ENCODE results near the gene PCNX2. TPM values are rescaled to one million over a fixed set of nuclear protein-coding genes. Genes with fewer than 3 reads are reported as not detected.

Gene PCNX2
- total RNA-seq, 1 experiment from 2014 or later: 15.3 TPM

DNA sequence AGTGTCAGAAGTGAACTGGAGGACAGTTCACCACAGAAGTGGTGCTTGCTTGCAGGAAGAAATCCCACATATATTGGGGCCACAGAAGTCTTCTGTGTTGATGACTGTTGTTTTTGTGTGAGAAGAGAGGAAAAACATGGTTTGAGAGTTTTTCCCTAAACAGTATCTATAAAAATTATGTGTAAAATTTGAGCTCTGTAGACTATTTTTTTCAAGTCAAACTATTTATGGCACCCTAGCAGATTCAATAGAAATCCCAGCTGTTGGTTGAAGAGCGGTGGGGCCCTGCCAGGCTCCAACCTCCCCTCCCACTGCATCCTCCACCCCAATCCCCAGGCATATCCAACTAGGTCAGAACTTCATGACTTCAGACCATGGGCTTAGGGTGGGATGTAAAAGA, 283.5 kb downstream of the PCNX2 start:
- H3K9ac ChIP-seq (ENCODE audit: low read length): no peak overlapping the region
- ChIA-PET CTCF (no interaction called here), POLR2A (no interaction called here), RAD21 (ENCODE audit: low non-redundant PET in 1 of 2, low total read pairs in 2 of 2, uncharacterized antibody in 2 of 2, unreplicated experiment in 2 of 2) (no interaction called here)
- ATAC-seq (no peak), DNase-seq (ENCODE audit: low read depth, low spot score) (no peak)
- no TSS peak for BruUV-seq (replicated peaks)
- H3K9me2 ChIP-seq (ENCODE audit: insufficient read depth): no peaks in the 10 kb centered on the region
- no peaks in the 10 kb centered on the region for H3K27me3 ChIP-seq (ENCODE audit: insufficient read depth, low read length)
- H3K4me3 ChIP-seq (replicated peaks in 1 of 2; ENCODE audit: low read depth in 1 of 2, low read length in 2 of 2): no peak overlapping the region
- no peaks in the 10 kb centered on the region for H3K79me2 ChIP-seq (ENCODE audit: insufficient read depth, low read length)
- TF ChIP-seq RAD21 (IDR thresholded peaks at IDR 0.05; ENCODE audit: low read depth): no peak
- intact Hi-C loops (cut with micrococcal nuclease): no loop called here
- no peak overlapping the region for H3K27ac ChIP-seq (ENCODE audit: low read depth, low read length)
- H4K20me1 ChIP-seq (ENCODE audit: insufficient read depth): no peaks in the 10 kb centered on the region
- H2AFZ ChIP-seq (ENCODE audit: low read depth, low read length, poor library complexity, severe bottlenecking): no peak overlapping the region
- no peaks in the 10 kb centered on the region for H3K4me1 ChIP-seq (ENCODE audit: control insufficient read depth in 1 of 2, insufficient read depth in 2 of 2, low read length in 2 of 2)
- H3K4me2 ChIP-seq (ENCODE audit: low read length): no peak overlapping the region
- H3K36me3 ChIP-seq (ENCODE audit: control insufficient read depth in 1 of 2, insufficient read depth in 2 of 2, low read length in 2 of 2): no peaks in the 10 kb centered on the region
- no peaks in the 10 kb centered on the region for H3K9me3 ChIP-seq (ENCODE audit: control insufficient read depth in 1 of 2, insufficient read depth in 1 of 2, low read depth in 1 of 2, low read length in 2 of 2)

DNA sequence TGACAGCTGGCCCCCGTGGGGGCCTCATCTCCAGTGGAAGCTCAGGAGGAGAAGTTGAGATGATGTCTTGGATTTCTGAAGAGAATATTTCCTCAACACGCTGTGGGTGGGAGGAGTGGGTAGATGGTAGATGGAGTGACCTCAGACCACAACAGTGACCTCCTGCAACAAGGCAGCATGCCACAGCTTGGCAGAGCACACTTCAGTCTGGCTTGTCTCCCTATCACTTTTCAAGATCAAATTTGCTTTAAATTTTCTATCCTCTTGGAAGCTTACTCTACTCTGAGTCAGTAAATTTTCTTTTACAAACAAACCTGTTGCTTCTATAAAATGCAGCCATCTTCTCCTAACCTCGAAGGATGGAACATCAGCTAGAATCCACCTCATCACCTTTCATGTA, 285.4 kb downstream of the PCNX2 start:
- ChIA-PET POLR2A (no interaction called here), CTCF (no interaction called here), RAD21 (ENCODE audit: low non-redundant PET in 1 of 2, low total read pairs in 2 of 2, uncharacterized antibody in 2 of 2, unreplicated experiment in 2 of 2) (no interaction called here)
- Histone ChIP-seq H3K4me2 (ENCODE audit: low read length) (no peak overlapping the region), H3K9ac (ENCODE audit: low read length) (no peak overlapping the region), H3K9me3 (ENCODE audit: control insufficient read depth in 1 of 2, insufficient read depth in 1 of 2, low read depth in 1 of 2, low read length in 2 of 2) (no peaks in the 10 kb centered on the region), H3K27me3 (ENCODE audit: insufficient read depth, low read length) (no peaks in the 10 kb centered on the region), H3K4me1 (ENCODE audit: control insufficient read depth in 1 of 2, insufficient read depth in 2 of 2, low read length in 2 of 2) (no peaks in the 10 kb centered on the region), H3K9me2 (ENCODE audit: insufficient read depth) (no peaks in the 10 kb centered on the region), H4K20me1 (ENCODE audit: insufficient read depth) (no peaks in the 10 kb centered on the region), H2AFZ (ENCODE audit: low read depth, low read length, poor library complexity, severe bottlenecking) (no peak overlapping the region), H3K36me3 (ENCODE audit: control insufficient read depth in 1 of 2, insufficient read depth in 2 of 2, low read length in 2 of 2) (no peaks in the 10 kb centered on the region), H3K4me3 (replicated peaks in 1 of 2; ENCODE audit: low read depth in 1 of 2, low read length in 2 of 2) (no peak overlapping the region), H3K79me2 (ENCODE audit: insufficient read depth, low read length) (no peaks in the 10 kb centered on the region), H3K27ac (ENCODE audit: low read depth, low read length) (no peak overlapping the region)
- DNase-seq (ENCODE audit: low read depth, low spot score) (no peak), ATAC-seq (no peak)
- no TSS peak for BruUV-seq (replicated peaks)
- TF ChIP-seq, protein P1, sequence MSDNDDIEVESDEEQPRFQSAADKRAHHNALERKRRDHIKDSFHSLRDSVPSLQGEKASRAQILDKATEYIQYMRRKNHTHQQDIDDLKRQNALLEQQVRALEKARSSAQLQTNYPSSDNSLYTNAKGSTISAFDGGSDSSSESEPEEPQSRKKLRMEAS (IDR thresholded peaks at IDR 0.05): no peak
- TF ChIP-seq ZFX (IDR thresholded peaks at IDR 0.05) (no peak), SIN3A (IDR thresholded peaks at IDR 0.05; ENCODE audit: low read depth) (no peak), CEBPB (IDR thresholded peaks at IDR 0.05; ENCODE audit: low read depth) (no peak), ELF1 (IDR thresholded peaks at IDR 0.05; ENCODE audit: borderline replicate concordance, low read depth) (no peak), POLR2AphosphoS5 (IDR thresholded peaks at IDR 0.05; ENCODE audit: low read depth, low read length) (no peak), SRF (IDR thresholded peaks at IDR 0.05; ENCODE audit: low read depth) (no peak), SP1 (IDR thresholded peaks at IDR 0.05; ENCODE audit: low read depth) (no peak), EGR1 (IDR thresholded peaks at IDR 0.05; ENCODE audit: low read depth) (no peak)
- TF ChIP-seq, protein P2, sequence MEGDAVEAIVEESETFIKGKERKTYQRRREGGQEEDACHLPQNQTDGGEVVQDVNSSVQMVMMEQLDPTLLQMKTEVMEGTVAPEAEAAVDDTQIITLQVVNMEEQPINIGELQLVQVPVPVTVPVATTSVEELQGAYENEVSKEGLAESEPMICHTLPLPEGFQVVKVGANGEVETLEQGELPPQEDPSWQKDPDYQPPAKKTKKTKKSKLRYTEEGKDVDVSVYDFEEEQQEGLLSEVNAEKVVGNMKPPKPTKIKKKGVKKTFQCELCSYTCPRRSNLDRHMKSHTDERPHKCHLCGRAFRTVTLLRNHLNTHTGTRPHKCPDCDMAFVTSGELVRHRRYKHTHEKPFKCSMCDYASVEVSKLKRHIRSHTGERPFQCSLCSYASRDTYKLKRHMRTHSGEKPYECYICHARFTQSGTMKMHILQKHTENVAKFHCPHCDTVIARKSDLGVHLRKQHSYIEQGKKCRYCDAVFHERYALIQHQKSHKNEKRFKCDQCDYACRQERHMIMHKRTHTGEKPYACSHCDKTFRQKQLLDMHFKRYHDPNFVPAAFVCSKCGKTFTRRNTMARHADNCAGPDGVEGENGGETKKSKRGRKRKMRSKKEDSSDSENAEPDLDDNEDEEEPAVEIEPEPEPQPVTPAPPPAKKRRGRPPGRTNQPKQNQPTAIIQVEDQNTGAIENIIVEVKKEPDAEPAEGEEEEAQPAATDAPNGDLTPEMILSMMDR (IDR thresholded peaks at IDR 0.05 in 2 of 3, conservative IDR thresholded peaks at IDR 0.05 in 1 of 3; ENCODE audit: borderline replicate concordance in 1 of 3, insufficient read depth in 1 of 3, low read depth in 2 of 3, low read length in 2 of 3): no peak
- TF ChIP-seq, protein P3, sequence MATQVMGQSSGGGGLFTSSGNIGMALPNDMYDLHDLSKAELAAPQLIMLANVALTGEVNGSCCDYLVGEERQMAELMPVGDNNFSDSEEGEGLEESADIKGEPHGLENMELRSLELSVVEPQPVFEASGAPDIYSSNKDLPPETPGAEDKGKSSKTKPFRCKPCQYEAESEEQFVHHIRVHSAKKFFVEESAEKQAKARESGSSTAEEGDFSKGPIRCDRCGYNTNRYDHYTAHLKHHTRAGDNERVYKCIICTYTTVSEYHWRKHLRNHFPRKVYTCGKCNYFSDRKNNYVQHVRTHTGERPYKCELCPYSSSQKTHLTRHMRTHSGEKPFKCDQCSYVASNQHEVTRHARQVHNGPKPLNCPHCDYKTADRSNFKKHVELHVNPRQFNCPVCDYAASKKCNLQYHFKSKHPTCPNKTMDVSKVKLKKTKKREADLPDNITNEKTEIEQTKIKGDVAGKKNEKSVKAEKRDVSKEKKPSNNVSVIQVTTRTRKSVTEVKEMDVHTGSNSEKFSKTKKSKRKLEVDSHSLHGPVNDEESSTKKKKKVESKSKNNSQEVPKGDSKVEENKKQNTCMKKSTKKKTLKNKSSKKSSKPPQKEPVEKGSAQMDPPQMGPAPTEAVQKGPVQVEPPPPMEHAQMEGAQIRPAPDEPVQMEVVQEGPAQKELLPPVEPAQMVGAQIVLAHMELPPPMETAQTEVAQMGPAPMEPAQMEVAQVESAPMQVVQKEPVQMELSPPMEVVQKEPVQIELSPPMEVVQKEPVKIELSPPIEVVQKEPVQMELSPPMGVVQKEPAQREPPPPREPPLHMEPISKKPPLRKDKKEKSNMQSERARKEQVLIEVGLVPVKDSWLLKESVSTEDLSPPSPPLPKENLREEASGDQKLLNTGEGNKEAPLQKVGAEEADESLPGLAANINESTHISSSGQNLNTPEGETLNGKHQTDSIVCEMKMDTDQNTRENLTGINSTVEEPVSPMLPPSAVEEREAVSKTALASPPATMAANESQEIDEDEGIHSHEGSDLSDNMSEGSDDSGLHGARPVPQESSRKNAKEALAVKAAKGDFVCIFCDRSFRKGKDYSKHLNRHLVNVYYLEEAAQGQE (IDR thresholded peaks at IDR 0.05; ENCODE audit: low read depth): no peak
- intact Hi-C loops (cut with micrococcal nuclease): no loop called here

Data from HCT116 (cell line).